RPMI7951 (cell line): Measurements from ENCODE around the gene CYB561D2. TPM values are rescaled to one million over a fixed set of nuclear protein-coding genes. Genes with fewer than 3 reads are reported as not detected.
"Not testable (repeated sequence)": the region's sequence is repeated elsewhere in the genome, so short reads cannot be mapped to it uniquely, and the experiment has no call there.

Source experiments
- DNase-seq: peaks from one replicate; pipeline ENCODE4 v3.0.0-alpha.2; 2012; ENCODE audit warnings: low read depth
- total RNA-seq: library from RNA; depleted of rRNA; stranded (reverse); fragments of >200 nt; shearing (Covaris generic); gene quantifications from 2 replicates; pipeline ENCODE4 v1.2.3, GENCODE V29; 2014; rRNA removed

The CYB561D2 gene
- total RNA-seq = 39.7 and 49.1 TPM in 2 replicates

GRCh38 chr3:50350527-50351322 lies at the start of gene CYB561D2, which contains the start of gene NPRL2:
TSS of gene CYB561D2 (plus strand) at chr3:50350862. CDS start at chr3:50351434, 572 bp downstream.
TSS of gene NPRL2 (minus strand) at chr3:50350775. CDS start at chr3:50350652, 123 bp downstream.
- peak; percentile 95 for DNase-seq

DNA sequence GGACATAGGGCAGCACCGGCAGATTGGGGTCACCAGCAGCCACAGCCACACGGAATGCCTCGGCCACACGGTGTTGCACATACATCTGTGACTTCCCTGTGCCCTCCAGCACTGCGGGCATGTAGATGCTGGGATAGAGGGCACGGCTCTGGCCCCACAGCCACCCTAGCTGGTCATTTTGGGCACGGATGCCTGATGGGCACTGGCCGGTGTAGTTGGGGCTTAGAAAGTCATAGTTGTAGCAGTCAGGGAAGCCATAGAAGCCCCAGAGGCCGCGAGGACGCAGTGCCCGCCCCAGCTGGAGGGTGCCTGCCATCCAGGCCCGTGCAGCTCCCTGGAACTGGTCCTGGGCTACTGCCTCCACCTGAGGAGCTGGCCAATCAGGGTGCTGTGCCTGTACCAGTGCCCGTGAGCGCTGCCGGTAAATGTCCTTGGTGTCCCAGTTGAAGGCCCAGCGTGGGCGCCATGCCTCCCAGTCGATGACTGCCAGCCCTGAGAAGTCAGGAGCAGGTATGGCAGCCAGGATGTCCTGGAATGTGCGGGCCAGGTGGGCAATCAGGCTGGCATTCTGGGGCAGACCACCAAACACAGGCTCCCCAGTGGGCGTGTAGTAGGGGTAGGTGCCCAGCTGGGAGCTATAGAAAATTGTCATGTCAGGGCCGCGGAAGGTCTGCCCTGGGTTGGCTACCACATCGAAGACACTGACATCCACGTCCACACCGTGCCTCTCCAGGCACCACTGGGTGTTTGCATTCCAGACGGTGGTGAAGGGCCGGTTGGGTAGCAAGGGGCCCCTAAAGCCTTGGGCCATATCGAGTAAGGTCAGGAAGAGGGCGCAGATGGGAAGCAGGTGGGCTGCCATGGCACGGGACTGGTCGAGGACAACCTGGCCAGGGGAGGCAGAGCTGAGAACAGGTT lies 48.3 kb upstream of the CYB561D2 start:
- DNase-seq = no peak

DNA sequence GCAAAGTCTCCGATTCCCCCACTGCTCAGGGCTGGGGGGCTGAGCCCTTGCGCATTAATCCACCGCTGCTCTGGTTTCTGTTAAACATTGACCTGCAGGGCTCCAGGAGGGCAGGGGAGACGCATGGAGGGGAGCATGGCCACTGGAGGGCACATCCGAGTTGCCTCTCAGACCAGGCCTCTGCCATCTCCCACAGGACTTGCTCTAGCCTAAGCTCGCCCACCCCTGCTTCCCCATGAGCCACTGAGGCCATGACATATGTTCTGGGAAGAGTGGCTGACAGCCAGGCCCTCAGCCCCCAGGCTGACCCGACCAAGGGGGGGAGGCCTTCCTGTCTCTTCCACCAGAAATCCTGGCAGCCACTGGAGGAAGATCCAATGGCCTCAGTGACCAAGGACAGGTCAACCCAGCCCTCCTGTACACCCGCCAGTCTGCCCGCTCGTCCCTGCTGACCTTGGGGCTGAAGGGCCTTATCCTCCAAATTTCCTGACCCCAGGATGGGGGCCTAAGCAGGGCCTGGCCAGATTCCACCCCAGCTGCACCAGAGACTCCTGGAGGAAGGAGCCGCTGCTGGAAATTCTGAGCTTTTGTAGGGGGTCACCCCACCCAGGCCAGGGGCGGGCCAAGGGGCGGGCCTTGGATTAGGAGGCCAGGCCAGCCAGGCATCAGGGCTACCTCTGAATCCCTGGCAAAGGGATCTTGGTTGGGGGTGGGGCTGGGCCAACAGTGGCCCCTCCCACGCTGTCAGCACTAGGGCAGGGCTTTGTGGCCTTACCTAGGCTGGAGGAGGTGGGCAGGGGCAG lies 47.4 kb upstream of the CYB561D2 start, which contains the start of gene HYAL1:
Gene HYAL1, minus strand, starts transcription at position 562 of the 803 bp plus-strand sequence. CDS start 618 bp downstream, outside the sequence.
- DNase-seq = no peak

GRCh38 chr3:50304601-50305000 lies 46.1 kb upstream of the CYB561D2 start:
- DNase-seq = no peak

GRCh38 chr3:50312041-50312440 lies 38.6 kb upstream of the CYB561D2 start:
- not testable (repeated sequence) for DNase-seq

DNA sequence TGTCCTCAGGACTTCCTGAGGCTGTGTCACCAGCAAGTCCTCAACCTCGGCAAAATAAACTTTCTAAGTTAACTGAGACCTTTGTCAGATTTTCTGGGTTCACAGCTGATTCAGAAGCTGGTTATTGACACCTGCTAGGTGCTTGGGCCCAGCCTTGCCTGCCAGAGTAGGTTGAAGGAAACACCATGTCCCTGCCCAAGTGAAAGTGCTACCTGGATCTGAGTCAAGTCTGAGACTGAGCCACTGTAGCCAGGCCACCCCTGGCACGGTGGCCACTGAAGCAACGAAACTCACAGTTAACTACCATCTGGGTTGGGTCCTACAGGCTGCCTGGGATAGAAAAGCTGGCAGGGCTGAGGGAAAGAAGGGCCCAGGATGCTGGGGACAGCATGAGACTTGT lies 36.3 kb upstream of the CYB561D2 start:
- DNase-seq = no peak

DNA sequence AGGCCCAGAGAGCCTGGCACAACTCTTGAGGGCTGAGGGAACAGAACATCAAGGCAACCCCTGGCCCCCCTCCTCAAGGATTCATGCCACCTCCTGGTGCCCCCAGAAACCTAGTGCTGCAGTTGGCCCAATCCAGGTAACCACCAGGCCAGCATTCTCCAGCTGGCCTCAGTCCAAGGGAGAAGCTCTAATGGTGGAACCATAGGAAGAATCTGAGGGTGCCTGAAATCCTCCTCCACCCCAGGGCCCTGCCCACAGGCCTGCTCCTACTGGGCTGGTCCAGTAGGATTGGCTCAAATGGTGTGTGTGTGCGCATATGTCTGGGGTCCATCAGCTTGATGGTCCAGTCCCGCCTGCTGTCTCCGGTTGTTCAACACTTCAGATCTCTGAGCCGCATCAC lies 35.8 kb upstream of the CYB561D2 start:
- no peak for DNase-seq

GRCh38 chr3:50316657-50317242 lies 33.9 kb upstream of the CYB561D2 start:
- peak; percentile 54 for DNase-seq

DNA sequence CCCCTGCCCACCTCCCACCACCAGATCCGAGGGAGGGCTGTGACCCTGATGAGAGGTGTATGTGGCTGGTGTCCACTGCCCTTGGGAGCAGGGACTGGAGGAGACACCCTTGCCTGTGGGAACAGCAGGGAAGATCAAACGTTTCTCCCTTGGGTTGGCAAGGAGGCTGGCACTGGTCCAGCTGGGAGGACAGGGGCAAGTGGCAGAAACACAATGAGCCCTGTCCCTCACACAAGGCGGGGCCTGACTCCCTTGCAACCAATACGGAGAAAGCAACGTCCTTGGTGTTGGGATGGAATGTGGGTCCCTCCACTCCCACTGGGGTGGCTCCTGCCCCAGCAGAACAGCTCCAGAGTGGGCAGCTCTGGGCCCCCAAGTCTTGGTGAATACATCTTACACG lies 33.4 kb upstream of the CYB561D2 start:
- no peak for DNase-seq

DNA sequence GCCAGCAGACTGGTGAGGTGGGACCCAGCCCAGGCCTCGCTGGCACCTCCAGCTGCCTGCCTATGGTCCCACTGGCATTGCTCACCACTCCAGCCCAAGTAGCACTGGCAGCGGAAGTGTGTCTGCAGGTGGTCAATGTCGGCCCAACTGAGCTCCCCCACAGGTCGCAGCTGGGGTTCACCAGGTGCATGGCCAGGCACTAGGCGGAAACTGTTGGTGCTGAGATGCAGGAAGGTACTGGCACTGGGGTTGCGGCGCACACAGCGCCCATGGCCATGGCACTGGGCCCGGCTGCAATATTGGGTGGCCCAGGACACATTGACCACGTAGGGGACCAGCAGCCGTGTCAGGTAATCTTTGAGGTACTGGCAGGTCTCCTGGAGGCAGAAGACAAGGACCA lies 32.5 kb upstream of the CYB561D2 start:
- DNase-seq = no peak

DNA sequence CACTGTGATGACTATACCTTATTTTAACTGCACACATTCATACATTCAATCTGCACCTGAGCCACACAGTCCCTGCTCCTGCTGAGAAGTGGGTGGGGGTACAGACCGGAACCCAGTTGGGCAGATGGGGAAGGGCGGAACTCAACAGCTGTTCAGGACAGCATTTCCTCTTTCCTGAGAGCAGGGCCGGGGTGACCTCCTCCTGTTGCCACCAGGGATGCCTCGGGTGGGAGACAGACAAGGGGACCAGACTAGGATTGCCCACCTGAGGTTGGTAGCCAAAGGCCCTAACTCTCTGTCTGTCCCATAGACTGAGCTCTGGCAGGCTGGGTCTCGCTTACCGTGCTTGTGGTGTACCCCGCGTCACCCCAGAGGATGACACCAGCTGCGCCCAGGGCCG lies 32.0 kb upstream of the CYB561D2 start:
- no peak for DNase-seq

DNA sequence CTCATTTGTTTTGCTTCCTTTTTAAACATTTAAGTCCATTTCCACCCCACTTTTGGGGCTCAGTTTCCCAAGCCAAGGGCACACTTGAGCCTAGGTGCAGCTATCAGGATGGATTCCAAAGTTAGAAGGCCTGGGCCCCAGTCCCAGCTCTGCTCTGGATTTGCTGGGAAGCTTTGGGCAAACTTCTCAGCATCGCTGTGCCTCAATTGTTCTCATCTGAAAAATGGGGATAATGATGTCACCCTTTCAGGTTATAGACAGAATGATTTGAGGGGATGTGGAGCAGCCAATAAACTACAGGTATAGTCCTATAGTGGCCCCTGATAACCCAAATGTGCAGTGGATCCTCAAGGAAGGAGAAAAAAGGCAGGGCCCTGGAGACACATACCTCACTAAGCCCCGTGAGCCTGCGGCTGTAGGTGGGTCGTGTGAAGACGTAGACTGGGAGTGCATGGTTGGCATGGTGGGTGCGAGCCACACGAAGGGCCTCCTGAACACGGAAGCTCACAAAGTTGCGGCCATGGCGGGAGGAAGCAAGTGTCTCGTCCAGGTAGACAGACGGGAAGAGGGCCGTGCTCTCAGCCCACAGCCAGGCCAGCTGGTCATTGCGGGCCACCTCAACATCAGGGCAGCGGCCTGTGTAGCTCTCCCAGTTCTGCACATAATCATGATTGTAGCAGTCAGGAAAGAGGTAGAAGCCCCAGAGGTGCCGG lies 31.3 kb upstream of the CYB561D2 start:
- DNase-seq = no peak

DNA sequence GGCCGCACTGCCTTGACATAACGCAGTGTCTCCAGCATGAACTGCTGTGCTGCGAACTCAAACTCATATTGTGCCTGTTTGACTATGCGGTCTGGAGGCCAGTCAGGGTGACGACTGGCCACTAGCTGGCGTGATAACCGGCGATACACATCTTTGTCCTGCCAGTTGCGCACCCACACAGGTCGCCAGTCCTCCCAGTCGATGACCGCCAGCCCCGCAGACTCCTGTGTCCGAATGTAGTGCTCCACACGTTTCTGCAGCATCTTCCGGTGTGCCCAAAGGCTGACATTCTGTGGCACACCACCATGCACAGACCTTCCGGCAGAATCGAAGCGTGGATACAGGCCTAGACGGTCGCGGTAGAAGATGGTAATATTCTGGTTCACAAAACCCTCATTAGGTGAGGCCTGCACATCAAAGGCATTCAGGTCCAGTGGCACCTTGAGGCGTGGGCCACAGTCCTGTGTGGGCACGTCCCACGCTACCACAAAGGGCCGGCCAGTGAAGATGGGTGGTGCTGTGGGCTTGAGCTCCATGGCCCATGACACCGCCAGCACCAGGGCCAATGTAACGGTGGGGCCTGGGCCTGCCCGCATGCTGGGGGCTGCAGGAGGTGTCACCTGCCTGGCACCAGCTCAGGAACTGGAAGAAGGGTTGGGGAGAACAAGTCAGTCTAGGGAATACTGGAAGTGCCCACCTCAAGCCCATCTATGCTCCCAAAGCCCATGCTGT lies 30.6 kb upstream of the CYB561D2 start:
- no peak for DNase-seq

GRCh38 chr3:50320853-50321335 lies 29.8 kb upstream of the CYB561D2 start:
- peak; percentile 74 for DNase-seq

DNA sequence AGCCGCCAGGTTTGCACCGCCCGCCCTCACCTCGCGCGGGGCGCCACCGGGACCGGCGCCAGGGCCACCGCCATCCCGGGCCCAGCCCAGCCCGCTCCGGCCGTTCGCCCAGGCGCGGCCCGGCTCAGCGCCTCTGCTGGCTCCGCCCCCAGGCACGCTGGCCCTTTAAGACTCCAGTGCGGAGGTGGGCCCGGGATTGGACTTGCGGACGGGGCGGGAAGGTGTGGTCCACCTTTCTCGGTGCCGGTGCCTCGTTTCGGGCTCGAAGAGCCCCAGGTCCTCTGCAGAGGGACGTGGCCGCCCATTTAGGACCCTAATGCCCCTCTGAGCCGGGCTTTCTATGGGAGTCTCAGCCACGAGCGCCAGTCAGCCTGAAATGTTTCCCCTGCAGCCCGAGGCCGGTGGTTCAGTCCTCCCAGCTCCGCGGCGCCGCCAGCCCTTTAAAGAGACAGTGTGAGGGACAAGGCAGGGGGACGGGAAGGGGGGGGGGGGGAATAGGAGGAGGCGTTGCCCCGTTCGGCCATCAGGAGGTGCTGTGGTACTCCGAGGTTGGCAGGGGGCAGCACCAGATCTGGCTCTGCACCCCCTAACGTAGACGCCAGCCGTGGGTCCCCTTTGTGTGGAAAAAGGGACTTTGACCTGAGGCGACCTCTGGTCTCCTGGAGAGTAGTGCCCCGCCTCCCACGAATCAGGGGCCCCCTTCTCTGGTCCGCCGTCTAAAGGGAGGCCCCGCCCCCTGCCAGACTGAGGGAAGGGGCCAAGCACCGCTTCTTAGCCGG lies 29.1 kb upstream of the CYB561D2 start:
- peak; percentile 88 for DNase-seq

- DNase-seq = no peak
These were observed 28.6 kb upstream of the CYB561D2 start for GRCh38 chr3:50322115-50322385.

DNA sequence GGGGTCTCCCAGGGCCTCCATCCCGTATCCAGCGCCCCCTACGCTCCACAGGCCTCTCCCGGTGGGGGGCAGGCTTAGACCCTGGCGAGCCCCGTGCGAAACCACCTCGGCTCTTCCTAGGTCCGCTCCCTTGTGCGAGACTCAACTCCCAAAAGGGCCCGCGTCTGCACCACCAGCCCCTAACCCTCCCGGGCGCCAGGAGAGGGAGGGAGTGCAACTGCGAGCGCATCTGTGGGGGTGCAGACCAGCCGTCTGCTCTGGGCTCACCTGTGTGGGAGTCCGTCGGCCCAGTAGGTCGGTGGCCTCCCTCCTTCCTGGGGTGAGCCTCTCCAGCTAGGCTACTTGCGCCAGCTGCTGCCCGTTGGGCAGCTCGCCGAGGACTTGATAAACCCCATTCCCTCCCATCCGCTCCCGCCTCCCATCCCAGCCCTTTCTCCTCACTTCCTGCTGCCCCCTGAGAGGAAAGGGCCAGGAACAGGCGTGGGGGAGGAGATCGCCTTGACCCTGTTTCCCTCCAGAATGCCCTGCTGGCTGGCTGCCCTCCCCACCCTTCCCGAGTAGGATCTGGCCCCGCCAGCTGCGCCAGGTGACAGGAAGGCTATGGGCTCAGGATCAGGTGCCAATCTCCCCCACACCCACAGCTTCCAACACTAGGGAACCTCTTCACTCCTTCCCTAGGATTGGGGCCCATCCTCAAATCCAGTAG lies 28.1 kb upstream of the CYB561D2 start, which contains the start of gene HYAL2:
Gene HYAL2, minus strand, starts transcription at position 360 of the 706 bp plus-strand sequence. CDS start 2,256 bp downstream, outside the sequence.
- no peak for DNase-seq

GRCh38 chr3:50323092-50323600 lies 27.5 kb upstream of the CYB561D2 start:
- DNase-seq = no peak
